Suppressor macrophage treated with lipopolysaccharide for 4 hours (primary cell): ENCODE data around the gene AKR1B1.
"Not testable (repeated sequence)": the region's sequence is repeated elsewhere in the genome, so short reads cannot be mapped to it uniquely, and the experiment has no call there.

Experiments
- DNase-seq: peaks from one replicate; pipeline ENCODE4 v3.0.0-alpha.2; 2020

The AKR1B1 gene

DNA sequence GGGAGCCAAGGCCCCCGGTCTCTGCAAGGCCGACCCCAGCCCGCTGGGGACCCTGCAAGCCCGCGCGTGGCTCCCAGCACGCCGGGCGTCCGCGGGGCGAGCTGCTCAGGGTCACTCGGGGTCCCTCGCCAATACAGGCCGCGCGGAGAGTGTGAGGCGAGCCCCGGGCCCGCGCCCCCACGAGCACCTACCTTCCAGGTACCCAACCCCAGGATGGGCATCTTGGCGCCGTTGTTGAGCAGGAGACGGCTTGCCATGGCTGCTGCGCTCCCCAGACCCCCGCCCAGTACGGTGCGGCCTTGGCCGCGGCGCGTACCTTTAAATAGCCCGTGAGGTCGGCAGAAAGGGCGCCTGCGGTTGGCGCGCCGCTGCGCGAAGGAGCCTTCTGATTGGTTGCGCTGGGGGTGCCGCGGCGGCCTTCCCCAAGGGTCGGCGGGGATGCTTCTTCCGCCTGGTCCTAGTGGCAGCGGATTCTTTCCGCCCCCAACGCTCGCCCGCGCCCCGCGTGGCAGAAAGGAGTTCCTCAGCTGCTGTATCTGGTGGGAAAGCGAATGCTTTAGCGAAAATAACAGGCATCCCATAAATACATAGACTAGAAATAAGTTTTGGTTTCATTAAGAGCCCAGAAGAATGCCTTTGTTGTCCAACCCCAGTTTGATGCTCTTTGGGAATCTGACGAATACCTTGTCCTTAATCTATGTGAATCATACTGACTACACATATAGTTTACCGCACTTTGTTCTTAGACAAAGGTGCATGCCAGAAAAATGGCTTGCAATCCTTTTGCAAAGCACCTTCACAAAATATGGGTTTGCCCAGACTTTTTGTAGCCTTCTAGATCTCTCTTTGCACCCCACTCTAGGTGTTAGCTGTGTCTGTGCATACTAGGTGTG, at the start of gene AKR1B1:
Gene AKR1B1 (minus strand): TSS at position 295 of the 893 bp plus-strand sequence. CDS start 38 bp downstream, at position 257.
- peak; percentile 85 for DNase-seq

GRCh38 chr7:134505856-134506255, 47.0 kb upstream of the AKR1B1 start:
- no peak for DNase-seq

DNA sequence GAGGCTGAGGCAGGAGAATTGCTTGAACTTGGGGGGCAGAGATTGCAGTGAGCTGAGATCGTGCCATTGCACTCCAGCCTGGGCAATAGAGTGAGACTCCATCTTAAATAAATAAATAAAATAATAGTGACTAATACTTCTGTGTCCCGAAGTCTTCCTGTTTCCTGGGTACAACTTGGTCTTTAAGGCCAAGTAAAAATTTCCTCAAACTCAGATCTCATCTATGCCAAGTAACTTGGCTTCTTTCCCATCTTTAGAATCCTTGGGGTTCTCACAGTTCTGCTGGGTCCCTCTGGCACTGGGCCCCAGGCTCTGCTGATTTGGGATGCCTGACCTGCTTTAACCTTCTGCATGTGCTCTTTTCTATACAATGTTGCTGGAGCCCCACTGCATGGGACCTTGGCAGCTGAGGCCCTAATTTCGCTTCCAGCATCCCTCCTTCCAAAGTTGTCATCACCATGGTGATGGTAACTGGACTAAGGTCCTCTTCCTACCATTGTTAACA, 45.8 kb upstream of the AKR1B1 start:
- no peak for DNase-seq

DNA sequence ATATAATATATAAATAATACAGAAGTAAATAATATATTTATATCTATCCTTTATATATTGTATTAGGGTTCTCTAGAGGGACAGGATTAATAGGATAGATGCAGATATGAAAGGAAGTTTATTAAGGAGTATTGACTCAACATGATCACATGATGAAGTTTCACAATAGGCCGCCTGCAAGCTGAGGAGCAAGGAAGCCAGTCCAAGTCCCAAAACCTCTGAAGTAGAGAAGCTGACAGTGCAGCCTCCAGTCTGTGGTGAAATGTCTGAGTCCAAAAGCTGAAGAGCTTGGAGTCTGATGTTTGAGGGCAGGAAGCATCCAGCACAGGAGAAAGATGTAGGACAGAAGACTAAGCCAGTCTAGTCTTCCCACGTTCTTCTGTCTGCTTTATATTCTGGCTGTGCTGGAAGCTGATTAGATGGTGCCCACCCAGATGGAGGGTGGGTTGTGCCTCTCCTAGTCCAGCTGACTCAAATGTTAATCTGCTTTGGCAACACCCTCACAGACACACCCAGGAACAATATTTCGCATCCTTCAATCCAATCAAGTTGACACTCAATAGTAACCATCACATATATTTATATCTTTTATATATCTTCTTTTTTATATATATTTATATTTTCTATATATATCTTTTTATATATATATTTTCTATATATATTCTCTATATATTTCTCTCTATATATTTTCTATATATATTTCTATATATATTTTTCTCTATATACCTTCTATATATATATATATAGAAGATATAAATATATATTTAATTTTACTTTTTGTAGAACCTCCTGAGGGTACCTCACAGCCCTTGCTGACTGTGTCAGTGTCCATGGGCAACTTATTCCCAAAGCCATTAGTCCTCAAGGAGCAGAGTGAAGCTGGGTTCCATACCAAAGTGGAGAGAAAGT, 43.8 kb upstream of the AKR1B1 start:
- DNase-seq: peak; percentile 74

DNA sequence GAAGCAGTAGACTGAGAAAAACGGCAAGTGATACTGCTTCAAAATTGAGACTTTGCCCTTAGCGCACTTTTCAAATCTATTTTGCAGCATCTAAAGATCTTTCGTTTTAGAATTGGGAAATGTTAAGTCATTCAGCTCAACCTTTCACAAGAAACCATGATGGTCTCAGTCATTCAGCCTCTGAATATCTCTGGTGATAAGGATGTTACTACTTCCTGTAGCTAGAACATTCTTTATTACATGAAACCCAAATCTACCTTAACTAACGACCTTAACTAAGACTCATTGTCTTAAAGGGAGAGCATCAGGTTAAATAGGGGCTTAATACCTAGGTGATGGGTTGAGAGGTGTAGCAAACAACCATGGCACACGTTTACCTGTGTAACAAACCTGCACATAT, 42.1 kb upstream of the AKR1B1 start:
- DNase-seq: no peak

DNA sequence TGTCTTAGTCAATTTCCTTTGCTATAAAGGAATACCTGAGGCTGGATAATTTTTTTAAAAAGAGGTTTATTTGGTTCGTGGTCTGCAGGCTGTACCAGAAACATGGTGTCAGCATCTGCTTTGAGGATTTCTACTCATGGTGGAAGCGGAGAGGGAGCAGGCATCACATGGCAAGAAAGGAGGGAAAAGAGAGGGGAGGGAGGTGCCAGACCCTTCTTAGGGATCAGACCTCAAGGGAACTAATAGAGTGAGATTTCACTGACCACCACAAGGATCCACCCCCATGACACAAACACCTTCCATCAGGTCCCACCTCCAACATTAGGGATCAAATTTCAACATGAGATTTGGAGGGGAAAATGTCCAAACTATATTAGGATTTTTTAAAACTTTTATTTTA, 41.5 kb upstream of the AKR1B1 start:
- no peak for DNase-seq

DNA sequence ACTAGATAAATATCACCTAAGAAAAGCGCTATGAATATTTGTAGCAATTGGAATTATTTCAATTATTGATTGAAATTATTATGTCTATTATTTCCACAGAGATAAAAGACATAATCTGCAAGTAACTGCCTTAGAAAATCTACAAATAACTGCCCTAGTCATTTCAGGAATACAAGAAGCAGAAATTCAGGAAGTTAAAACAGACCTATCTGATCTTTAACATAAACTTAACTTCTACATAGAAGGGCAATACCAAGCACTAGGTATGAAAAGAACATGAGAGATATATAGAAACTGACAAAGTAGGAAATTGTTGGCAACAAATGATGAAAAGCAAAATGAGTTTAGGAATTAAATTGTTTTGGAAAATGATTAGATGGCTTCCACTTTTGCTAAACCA, 36.6 kb upstream of the AKR1B1 start:
- DNase-seq: no peak

DNA sequence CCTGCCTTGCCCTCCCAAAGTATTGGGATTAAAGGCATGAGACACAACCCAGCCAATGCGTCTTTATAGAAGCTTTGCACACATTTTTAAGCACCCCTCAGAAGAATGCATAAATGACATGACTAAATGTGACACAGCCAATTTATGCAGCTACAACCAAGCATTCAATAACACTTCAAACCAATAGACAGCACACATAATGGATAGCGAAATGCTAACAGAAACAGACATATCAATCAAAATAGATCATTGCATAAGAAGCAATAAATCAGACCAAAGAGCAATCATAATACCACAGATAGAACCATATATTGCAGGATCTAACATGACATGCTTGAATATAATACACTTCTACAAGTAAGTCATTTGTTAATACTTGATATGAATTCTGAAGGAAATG, 34.2 kb upstream of the AKR1B1 start:
- no peak for DNase-seq

DNA sequence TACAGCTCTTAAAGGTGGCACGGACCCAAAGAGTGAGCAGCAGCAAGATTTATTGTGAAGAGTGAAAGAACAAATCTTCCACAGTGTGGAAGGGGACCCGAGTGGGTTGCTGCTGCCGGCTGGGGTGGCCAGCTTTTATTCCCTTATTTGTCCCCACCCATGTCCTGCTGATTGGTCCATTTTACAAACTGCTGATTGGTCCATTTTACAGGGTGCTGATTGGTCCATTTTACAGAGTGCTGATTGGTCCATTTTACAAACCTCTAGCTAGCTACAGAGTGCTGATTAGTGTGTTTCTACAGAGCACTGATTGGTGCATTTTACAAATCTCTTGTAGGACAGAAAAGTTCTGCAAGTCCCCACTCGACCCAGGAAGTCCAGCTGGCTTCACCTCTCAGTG, 28.8 kb upstream of the AKR1B1 start:
- DNase-seq: not testable (repeated sequence)

- no peak for DNase-seq
These were observed 26.3 kb upstream of the AKR1B1 start for GRCh38 chr7:134485203-134485602.

GRCh38 chr7:134483296-134483695, 24.4 kb upstream of the AKR1B1 start:
- DNase-seq: no peak

DNA sequence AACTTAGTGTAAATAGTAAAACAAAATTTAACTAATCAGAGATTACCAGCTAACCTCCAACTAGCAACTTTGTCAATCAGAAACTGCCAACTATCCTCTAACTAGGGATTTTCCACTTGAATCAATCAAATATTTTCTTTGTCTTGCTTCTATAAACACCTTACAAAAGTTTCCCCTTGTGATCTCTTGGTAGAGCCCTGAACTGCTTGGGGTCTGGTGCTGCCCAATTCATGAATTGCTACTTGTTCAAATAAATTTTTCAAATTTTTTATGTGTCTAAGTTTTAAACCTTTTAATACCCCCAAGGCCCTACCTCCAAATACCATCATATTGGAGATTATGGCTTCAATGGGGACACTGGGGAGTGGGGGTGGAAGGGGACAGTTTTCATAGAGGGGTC, 24.0 kb upstream of the AKR1B1 start:
- no peak for DNase-seq

DNA sequence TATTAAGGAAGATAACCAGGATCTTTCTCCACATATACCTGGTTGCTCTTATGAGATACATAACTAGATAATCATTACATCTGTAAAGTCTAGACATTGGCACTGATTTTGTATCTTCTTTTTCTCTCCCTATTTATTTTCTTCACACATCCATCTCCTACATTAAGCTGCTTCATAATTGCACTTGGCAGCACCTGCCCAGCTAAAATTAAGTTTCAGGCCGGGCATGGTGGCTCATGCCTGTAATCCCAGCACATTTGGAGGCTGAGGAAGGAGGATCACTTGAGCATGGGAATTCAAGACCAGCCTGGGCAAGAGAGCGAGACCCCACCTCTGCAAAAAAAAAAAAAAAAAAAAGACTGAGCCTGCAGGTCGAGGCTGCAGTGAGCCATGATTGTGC, 22.3 kb upstream of the AKR1B1 start:
- DNase-seq: no peak

GRCh38 chr7:134480730-134481129, 21.8 kb upstream of the AKR1B1 start:
- DNase-seq: no peak

- no peak for DNase-seq
These were observed 21.3 kb upstream of the AKR1B1 start for GRCh38 chr7:134480202-134480601.

DNA sequence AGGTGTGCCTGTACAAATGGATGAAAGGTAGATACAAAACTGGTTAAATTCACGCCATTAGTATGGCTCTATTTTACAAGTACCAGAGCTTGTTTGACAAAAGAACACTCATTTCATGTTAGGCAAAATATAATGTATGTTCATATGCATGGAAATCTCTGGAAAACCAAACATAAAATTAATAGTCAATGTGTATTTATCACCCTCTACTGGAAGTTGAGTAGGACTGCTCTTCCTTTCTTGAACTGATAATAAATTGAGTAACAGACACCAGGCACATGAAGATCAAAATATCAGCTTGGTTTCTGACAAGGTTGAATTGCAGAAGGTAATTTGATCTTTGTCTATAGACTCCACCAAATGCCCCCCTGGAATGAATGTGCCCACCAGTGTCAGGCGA, 19.8 kb upstream of the AKR1B1 start:
- DNase-seq: no peak

- DNase-seq: no peak
These were observed 19.1 kb upstream of the AKR1B1 start for GRCh38 chr7:134477954-134478353.

DNA sequence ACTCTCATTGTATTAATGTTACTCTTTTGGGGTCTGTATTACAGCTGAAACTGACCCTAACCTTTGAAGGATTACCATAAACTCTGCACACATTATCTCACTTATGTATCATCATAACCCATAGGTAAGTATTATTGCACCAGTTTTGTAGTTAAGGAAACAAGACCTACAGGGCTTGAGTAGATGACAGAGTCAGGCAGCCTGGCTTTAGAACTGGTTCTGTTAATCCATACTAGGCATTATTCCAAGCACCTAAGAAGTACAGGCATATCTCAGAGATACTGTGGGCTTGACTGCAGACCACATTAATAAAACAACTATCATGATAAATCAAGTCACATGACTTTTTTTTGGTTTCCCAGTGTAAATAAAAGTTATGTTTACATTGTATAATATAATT, 17.1 kb upstream of the AKR1B1 start:
- DNase-seq: no peak

DNA sequence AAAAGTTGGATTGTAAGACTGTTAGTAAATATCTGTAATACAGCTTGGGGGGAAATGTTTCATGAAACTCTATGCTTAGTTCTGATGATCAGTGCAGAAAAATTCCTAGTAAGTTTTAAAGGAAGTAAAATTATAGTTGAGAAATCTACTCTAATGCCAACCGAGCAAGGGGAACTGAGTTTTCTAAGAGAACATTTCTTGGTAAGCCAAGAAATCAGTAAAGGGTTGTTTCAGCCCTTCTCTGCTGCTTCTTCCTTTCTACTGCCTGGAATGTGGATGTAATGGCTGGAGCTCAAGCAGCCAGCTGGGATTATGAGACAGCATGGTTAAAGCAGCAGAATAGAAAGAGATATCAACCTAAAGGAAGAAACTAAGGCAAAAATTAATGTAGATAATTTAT, 15.9 kb upstream of the AKR1B1 start:
- peak; percentile 21 for DNase-seq

DNA sequence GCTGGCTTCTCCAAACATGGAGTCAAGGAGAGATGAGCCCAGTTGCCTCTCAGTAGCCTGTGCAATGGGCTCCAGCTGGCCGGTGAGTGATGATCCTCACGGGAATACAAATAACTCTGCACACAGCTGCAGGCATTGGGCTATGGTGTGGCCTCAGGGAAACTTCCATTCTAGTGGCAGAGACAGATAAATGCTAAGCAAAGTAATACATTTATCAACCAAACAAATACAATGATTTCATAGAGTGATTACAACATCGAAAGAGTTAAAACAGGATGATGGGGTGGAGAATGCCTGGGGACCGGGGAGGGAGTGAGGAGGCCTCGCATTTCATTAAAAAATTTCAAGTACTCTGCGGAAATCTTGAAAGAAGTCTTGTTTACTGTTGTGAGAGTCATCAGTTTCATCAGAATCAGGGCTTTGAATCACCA, 15.0 kb upstream of the AKR1B1 start:
- no peak for DNase-seq

DNA sequence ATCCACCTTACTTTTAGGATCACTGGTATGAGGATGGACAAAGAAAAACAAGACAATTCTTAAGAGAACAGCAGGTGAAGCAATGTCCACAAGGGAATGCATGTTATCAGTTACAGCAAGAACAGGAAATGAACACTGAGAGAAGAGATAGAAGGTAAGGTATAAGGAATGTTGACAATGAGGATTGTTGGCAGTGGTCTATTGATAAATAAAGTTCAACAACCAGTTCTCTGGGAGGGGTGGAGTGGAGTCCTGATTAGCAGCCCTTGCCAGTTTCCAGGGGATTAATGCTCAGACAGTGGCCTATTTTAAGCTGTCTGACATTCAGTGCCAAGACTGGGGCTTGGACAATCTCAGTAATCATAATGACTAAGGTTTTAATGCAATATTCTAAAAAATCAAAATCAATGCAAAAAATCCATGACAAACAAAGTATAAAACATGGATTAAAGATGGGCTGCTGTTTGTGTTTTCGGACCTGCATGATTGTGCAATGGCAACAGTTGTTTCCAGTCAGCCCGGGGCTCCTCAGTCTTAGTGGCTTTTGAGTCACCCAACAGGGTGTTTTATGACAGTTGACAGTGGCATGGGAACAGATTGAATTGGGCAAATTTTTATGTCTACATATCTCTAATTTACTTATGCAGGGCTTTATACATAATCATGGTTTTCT, 13.8 kb upstream of the AKR1B1 start:
- DNase-seq: no peak

- peak; percentile 40 for DNase-seq
These were observed 12.0 kb upstream of the AKR1B1 start for GRCh38 chr7:134470864-134471263.

- no peak for DNase-seq
These were observed 10.7 kb upstream of the AKR1B1 start for GRCh38 chr7:134469622-134470021.
